GM19455 (cell line): Measurements from ENCODE around the gene RCAN3.
"Not testable (repeated sequence)": the region's sequence is repeated elsewhere in the genome, so short reads cannot be mapped to it uniquely, and the experiment has no call there.

Experiments used
- ATAC-seq: cut with Tn5 transposase; IDR thresholded peaks from one replicate; pipeline ENCODE4 v1.9.1; 2021; ENCODE audit not compliant: unreplicated experiment

RCAN3 gene

GRCh38 chr1:24502709-24503058 lies at the start of gene RCAN3:
TSS of gene RCAN3 (plus strand) at chr1:24502836. CDS start at chr1:24514373, 11,537 bp downstream.
- peak; percentile 74 for ATAC-seq

GRCh38 chr1:24452922-24453485 lies 49.6 kb upstream of the RCAN3 start:
- ATAC-seq, result no peak

- ATAC-seq, result no peak
Observed at GRCh38 chr1:24454673-24455072, 48.0 kb upstream of the RCAN3 start.

- ATAC-seq, result no peak
Observed at GRCh38 chr1:24455272-24455671, 47.4 kb upstream of the RCAN3 start.

- ATAC-seq, result no peak
Observed at GRCh38 chr1:24457866-24458265, 44.8 kb upstream of the RCAN3 start.

- ATAC-seq, result no peak
Observed at GRCh38 chr1:24459551-24460266, 42.9 kb upstream of the RCAN3 start.

GRCh38 chr1:24462128-24462527 lies 40.5 kb upstream of the RCAN3 start:
- not testable (repeated sequence) for ATAC-seq

- ATAC-seq, result no peak
Observed at GRCh38 chr1:24463776-24464735, 38.6 kb upstream of the RCAN3 start.

- no peak for ATAC-seq
Observed at GRCh38 chr1:24465099-24465498, 37.5 kb upstream of the RCAN3 start.

GRCh38 chr1:24465638-24466037 lies 37.0 kb upstream of the RCAN3 start:
- no peak for ATAC-seq

GRCh38 chr1:24468685-24469316 lies 33.8 kb upstream of the RCAN3 start:
- no peak for ATAC-seq

- ATAC-seq, result no peak
Observed at GRCh38 chr1:24470592-24470991, 32.0 kb upstream of the RCAN3 start.

GRCh38 chr1:24472527-24473251 lies 29.9 kb upstream of the RCAN3 start:
- no peak for ATAC-seq

GRCh38 chr1:24474193-24474592 lies 28.4 kb upstream of the RCAN3 start:
- ATAC-seq, result no peak

GRCh38 chr1:24475700-24476099 lies 26.9 kb upstream of the RCAN3 start:
- ATAC-seq, result no peak

GRCh38 chr1:24476571-24476970 lies 26.1 kb upstream of the RCAN3 start:
- no peak for ATAC-seq

- no peak for ATAC-seq
Observed at GRCh38 chr1:24477309-24477708, 25.3 kb upstream of the RCAN3 start.

GRCh38 chr1:24481101-24481500 lies 21.5 kb upstream of the RCAN3 start:
- ATAC-seq, result no peak

- no peak for ATAC-seq
Observed at GRCh38 chr1:24481843-24482610, 20.6 kb upstream of the RCAN3 start.

- no peak for ATAC-seq
Observed at GRCh38 chr1:24483441-24483840, 19.2 kb upstream of the RCAN3 start.
